Progenitor cell of endocrine pancreas (in vitro differentiated cells): ENCODE data around the gene MYO15A. TPM values are rescaled to one million over a fixed set of nuclear protein-coding genes. Genes with fewer than 3 reads are reported as not detected.

Experiments
- DNase-seq: peaks from one replicate; pipeline ENCODE4 v3.0.0; 2021; ENCODE audit warnings: low spot score; ENCODE audit not compliant: unreplicated experiment
- H3K27ac Mint-ChIP-seq: 2 replicates; pipeline ENCODE4 v1.8.0; 2021; ENCODE audit warnings: mild to moderate bottlenecking, moderate library complexity, mixed read lengths
- H3K27me3 Mint-ChIP-seq: 2 replicates; pipeline ENCODE4 v1.8.0; 2021; ENCODE audit warnings: mixed read lengths
- H3K36me3 Mint-ChIP-seq: 2 replicates; pipeline ENCODE4 v1.8.0; 2022; ENCODE audit warnings: mixed read lengths; ENCODE audit not compliant: insufficient read depth
- H3K4me1 Mint-ChIP-seq: 2 replicates; pipeline ENCODE4 v1.8.0; 2021; ENCODE audit warnings: low read depth, mixed read lengths
- H3K4me3 Mint-ChIP-seq: 2 replicates; pipeline ENCODE4 v1.8.0; 2021; ENCODE audit warnings: low read depth, mild to moderate bottlenecking, moderate library complexity, mixed read lengths
- H3K9me3 Mint-ChIP-seq: 2 replicates; pipeline ENCODE4 v1.8.0; 2021; ENCODE audit warnings: low read depth, mixed read lengths
- CTCF ChIP-seq: fragments of 200-600 bp; sonication (generic); IDR thresholded peaks from one replicate; pipeline ENCODE4 v1.5.0; 2021; ENCODE audit warnings: antibody characterized with exemption, mild to moderate bottlenecking; ENCODE audit not compliant: unreplicated experiment
- total RNA-seq: library from RNA; stranded (reverse); gene quantifications from 2 replicates; pipeline ENCODE4 v1.2.1, GENCODE V29; 2021

The MYO15A gene
- total RNA-seq, 1 donor from 2014 or later: 3.3 TPM

GRCh38 chr17:18187821-18188761 is 79.5 kb downstream of the MYO15A start:
- Mint-ChIP-seq H3K27me3 (no peaks in the 10 kb centered on the region), H3K9me3 (no peaks in the 10 kb centered on the region), H3K4me3 (peak overlapping the region; percentile 29), H3K36me3 (peaks cover 17% of the 10 kb centered on the region), H3K4me1 (peaks cover 45% of the 10 kb centered on the region), H3K27ac (no peak overlapping the region)
- DNase-seq: no peak
- TF ChIP-seq CTCF: no peak

GRCh38 chr17:18190628-18191235 is 82.2 kb downstream of the MYO15A start:
- DNase-seq: no peak
- Mint-ChIP-seq H3K27ac (no peak overlapping the region), H3K36me3 (peaks cover 20% of the 10 kb centered on the region), H3K4me1 (peaks cover 35% of the 10 kb centered on the region), H3K9me3 (no peaks in the 10 kb centered on the region), H3K27me3 (no peaks in the 10 kb centered on the region), H3K4me3 (no peak overlapping the region)
- no peak for TF ChIP-seq CTCF

- DNase-seq: no peak
- no peaks in the 10 kb centered on the region for H3K27me3 Mint-ChIP-seq
- H3K4me1 Mint-ChIP-seq: peaks cover 30% of the 10 kb centered on the region
- no peaks in the 10 kb centered on the region for H3K9me3 Mint-ChIP-seq
- no peak overlapping the region for H3K27ac Mint-ChIP-seq
- TF ChIP-seq CTCF: no peak
- peaks cover 22% of the 10 kb centered on the region for H3K36me3 Mint-ChIP-seq
- H3K4me3 Mint-ChIP-seq: no peak overlapping the region
Measured at GRCh38 chr17:18191236-18191667, 82.7 kb downstream of the MYO15A start.

GRCh38 chr17:18191967-18192366 is 83.4 kb downstream of the MYO15A start:
- Mint-ChIP-seq H3K27me3 (no peaks in the 10 kb centered on the region), H3K36me3 (peaks cover 22% of the 10 kb centered on the region), H3K9me3 (no peaks in the 10 kb centered on the region), H3K4me1 (peaks cover 23% of the 10 kb centered on the region), H3K4me3 (no peak overlapping the region), H3K27ac (no peak overlapping the region)
- no peak for DNase-seq
- TF ChIP-seq CTCF: peak; percentile 18

- DNase-seq: no peak
- Mint-ChIP-seq H3K36me3 (peaks cover 19% of the 10 kb centered on the region), H3K27ac (peak overlapping the region; percentile 52), H3K4me3 (no peak overlapping the region), H3K9me3 (no peaks in the 10 kb centered on the region), H3K4me1 (peaks cover 7% of the 10 kb centered on the region), H3K27me3 (no peaks in the 10 kb centered on the region)
- no peak for TF ChIP-seq CTCF
Measured at GRCh38 chr17:18194394-18194793, 85.8 kb downstream of the MYO15A start.
